SIG-M5 treated with dmso at 0.1 percent for 504 hours (cell line): ENCODE measurements around the gene CLRN1.

Experiments
- DNase-seq: peaks from one replicate; lab custom pipeline; 2025; ENCODE audit not compliant: unreplicated experiment; lab: John Stamatoyannopoulos, UW

Gene CLRN1

DNA sequence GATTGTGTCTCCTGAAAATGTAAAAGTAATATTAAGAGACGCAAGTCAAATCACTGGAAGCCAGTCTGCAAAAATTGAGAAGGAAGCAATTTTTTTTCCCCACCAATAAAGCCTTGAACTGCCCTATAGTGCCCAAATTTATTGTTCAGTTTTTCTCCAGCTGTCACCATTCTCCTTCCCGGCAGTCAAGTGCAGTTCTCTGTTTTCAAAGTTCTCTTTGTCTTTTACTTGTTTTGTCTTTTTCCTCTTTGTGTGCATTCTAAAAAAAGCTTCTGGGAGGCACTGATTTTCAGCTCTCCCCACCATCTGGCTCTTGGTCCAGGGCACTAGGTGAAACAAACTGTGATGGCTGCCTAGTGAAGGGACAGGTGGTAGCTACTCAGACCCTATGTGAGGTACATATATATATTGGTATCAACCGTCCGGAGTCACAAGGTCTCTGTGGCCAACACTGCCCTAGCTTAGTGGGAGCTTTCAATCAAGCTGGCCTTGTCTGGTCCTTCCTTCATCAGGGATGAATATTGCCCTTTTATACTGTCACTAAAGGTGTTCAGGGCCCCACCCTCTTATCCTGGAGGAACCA, 6.1 kb upstream of the CLRN1 start:
- no peak for DNase-seq

DNA sequence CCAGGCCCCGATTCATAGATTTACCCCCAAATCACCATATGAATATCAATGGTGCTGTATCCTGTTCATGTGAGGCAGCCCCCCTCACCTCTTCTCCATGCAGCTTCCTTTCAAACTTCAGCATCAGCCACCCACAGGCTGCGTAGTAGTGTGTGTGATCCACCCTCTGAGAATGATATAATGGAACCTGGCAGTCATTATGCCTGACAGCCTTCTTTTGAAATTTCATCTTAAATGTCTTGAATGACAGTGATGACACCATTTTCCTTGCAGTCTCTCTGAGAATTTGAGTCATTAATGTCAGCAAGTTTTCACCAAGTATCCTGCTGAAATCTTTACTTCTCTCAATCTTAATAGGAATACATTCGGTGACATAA, 3.5 kb upstream of the CLRN1 start:
- DNase-seq: no peak

- no peak for DNase-seq
Observed at GRCh38 chr3:150975086-150975991, 2.8 kb upstream of the CLRN1 start.

GRCh38 chr3:150970665-150971324, 1.7 kb downstream of the CLRN1 start:
- DNase-seq: no peak

GRCh38 chr3:150968341-150969035, 4.0 kb downstream of the CLRN1 start:
- DNase-seq: no peak

- no peak for DNase-seq
Observed at GRCh38 chr3:150965436-150965835, 7.1 kb downstream of the CLRN1 start.

DNA sequence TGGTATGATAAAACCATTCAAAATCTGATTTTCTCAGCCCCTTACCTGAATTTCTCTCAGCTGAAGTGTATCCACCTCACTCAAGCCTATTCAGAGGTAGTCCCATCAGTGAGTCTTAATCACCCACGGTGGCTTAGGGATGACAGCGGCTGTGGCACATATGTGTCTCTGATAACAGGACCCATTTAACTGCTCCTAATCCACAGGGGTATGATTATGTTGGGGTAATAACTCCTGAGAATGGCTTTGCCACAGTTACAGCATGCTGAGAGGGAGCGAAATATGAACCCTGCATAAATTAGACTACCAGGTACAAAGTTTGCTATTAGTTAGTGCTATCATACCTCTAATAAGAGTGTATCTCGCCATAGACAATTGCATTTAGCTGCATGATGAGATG, 10.6 kb downstream of the CLRN1 start:
- no peak for DNase-seq

- DNase-seq: no peak
Observed at GRCh38 chr3:150960708-150961684, 11.5 kb downstream of the CLRN1 start.

- DNase-seq: no peak
Observed at GRCh38 chr3:150958683-150959082, 13.8 kb downstream of the CLRN1 start.

- DNase-seq: no peak
Observed at GRCh38 chr3:150956376-150956775, 16.2 kb downstream of the CLRN1 start.

DNA sequence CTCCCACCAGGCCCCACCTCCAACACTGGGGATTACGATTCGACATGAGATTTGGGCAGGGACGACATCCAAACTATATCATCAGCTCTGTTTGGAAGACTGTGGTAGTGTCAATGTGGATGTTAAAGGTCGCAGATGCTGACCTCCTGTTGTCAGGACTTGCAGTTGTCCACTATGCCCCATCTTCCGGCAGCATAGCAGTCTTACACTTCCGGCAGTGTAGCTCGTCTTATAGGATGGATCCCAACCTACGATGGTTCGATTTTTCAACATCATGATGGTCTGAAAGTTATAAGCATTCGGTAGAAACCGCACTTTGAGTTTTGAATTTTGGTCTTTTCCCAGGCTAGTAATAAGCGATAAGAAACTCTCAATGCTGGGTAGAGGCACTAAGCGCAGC, 20.6 kb downstream of the CLRN1 start:
- DNase-seq: no peak

- no peak for DNase-seq
Observed at GRCh38 chr3:150945226-150946032, 27.1 kb downstream of the CLRN1 start.

DNA sequence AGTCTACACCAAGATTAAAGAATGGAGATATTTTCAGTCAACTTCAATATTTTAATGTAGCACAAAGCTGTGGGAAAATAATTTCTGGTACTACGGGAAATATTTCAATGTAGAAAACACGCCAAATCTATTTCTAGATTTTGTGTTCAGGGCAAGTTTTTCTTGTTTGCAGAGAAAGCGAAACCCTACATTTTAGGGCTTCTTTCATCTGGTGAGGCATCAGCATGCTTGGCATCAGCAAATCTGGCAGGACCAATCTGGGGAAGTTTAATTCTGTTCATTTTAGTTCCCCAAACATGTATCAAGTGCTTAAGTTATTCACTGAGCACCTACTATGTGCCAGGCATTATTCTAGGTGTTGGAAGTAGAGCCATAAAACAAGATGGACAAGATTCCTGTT, 30.3 kb downstream of the CLRN1 start:
- no peak for DNase-seq

GRCh38 chr3:150936693-150937092, 35.8 kb downstream of the CLRN1 start:
- DNase-seq: no peak

DNA sequence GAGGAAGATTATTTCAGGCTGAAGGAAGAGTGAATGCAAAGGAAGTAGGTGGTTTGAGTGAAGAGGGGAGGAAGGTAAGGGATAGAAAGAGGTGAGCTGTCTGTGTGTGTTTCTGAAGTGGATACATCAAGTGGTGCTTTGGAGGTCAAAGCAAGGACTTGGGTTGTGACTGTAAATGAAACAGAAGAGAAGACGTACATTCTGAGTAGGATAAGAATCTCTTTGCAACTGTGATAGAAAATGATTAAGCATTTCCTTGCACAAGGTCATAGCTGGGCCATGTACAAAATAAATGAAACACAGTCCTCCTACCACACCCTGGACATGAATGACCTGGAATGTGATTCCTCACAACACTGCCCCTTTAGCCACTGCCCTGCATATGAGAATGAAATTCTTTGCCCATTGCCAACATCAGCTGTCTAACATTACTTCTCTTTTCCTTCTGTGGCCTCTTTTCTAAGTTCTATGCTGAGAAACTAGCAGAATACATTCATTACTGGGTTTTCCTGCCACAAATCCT, 39.0 kb downstream of the CLRN1 start:
- no peak for DNase-seq

DNA sequence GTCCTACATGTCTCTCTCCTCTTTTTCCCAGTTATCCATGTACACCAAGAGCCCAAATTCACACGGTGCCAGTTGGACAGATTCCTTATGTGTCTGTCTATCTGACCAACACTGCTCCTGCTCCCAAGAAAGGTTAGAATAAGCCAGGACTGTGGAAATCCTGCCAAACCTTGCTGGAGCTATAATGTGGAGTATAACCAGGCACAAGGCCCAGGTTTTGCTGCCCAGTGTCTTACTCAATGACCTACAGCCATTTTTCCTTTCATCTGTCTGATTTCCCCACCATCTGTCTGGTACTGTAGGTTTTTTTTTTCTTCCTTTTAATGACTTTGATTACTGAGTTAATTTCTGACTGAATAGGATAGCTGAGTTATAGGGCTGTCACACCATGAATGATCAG, 40.8 kb downstream of the CLRN1 start:
- no peak for DNase-seq

- DNase-seq: no peak
Observed at GRCh38 chr3:150930839-150931238, 41.7 kb downstream of the CLRN1 start.

GRCh38 chr3:150928234-150928633, 44.3 kb downstream of the CLRN1 start:
- no peak for DNase-seq

DNA sequence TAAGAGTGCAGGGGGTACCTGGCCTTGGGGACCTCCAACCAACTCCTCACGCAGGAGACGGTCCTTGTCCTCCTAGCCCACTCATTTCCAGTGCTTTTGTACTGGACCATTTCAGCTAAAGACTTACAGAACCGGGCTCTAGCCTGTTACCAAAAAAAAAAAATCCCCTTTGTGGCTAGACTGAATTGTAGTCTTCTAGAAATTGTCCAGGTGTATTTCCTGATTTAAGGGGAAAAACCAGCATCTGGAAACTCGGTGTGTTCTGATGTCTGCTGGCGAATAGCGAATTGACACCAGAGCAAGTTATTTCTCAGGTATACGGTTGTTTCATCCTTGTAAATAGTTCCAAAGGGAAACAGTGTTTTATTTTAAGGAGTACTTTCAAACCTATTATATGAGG, 46.2 kb downstream of the CLRN1 start:
- DNase-seq: no peak
